Mammary epithelial cell (primary cell): ENCODE data around the gene RYK.

Experiments
- EZH2 ChIP-seq: IDR thresholded peaks from 2 replicates; pipeline ENCODE4 v1.6.1; 2012; ENCODE audit warnings: low read length, inconsistent platforms, borderline replicate concordance
- TF ChIP-seq, protein P1 (sequence below), 2 donors: IDR thresholded peaks in 1 of 2; conservative IDR thresholded peaks in 1 of 2; 2 replicates each; pipeline ENCODE4 v1.5.1; 2011 to 2012; ENCODE audit warnings: inconsistent platforms in 2 of 2, low read length in 2 of 2, mild to moderate bottlenecking in 2 of 2, control low read depth in 1 of 2, low read depth in 1 of 2; ENCODE audit not compliant: insufficient read depth in 1 of 2; ENCODE audit errors: extremely low read depth in 1 of 2

DNA sequence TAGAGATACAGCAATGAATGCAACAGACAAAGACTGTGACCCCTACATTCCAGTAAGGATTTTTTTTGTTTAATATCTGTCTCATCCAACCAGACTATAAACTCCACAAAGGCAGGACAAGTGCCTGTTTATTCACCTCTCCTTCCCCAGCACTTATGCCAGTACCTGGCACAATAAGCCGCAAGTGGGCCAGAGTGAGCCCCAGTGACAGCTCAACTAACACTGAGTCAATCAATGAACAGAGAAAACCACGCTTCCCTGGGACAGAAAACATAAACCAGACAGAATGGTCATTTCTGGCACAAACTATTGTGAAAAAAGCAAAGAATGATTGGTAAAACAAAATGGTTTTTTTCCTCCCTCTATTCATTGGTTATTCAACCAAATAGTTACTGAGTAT lies 52.2 kb downstream of the RYK start:
- TF ChIP-seq, protein P1, sequence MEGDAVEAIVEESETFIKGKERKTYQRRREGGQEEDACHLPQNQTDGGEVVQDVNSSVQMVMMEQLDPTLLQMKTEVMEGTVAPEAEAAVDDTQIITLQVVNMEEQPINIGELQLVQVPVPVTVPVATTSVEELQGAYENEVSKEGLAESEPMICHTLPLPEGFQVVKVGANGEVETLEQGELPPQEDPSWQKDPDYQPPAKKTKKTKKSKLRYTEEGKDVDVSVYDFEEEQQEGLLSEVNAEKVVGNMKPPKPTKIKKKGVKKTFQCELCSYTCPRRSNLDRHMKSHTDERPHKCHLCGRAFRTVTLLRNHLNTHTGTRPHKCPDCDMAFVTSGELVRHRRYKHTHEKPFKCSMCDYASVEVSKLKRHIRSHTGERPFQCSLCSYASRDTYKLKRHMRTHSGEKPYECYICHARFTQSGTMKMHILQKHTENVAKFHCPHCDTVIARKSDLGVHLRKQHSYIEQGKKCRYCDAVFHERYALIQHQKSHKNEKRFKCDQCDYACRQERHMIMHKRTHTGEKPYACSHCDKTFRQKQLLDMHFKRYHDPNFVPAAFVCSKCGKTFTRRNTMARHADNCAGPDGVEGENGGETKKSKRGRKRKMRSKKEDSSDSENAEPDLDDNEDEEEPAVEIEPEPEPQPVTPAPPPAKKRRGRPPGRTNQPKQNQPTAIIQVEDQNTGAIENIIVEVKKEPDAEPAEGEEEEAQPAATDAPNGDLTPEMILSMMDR (conservative IDR thresholded peaks at IDR 0.05 in 1 of 2, IDR thresholded peaks at IDR 0.05 in 1 of 2; ENCODE audit: extremely low read depth in 1 of 2, insufficient read depth in 1 of 2, low read depth in 1 of 2, low read length in 2 of 2): no peak
- TF ChIP-seq EZH2: no peak
